AG10803 (cell line): ENCODE data around the gene THRB.
A peak's percentile ranks its signal among the peaks of the same experiment; 100 is the strongest.

Experiments used
- DNase-seq: peaks from one replicate; pipeline ENCODE4 v3.0.0; 2010; ENCODE audit warnings: low read depth
- H3K4me3 ChIP-seq: 2 replicates; pipeline ENCODE4 v1.5.1; 2011; ENCODE audit warnings: mild to moderate bottlenecking, low read length, control low read depth
- TF ChIP-seq, protein P1 (sequence below): conservative IDR thresholded peaks from 2 replicates; pipeline ENCODE4 v1.5.1; 2011; ENCODE audit warnings: mild to moderate bottlenecking, low read length, control low read depth, inconsistent platforms

Gene THRB

DNA sequence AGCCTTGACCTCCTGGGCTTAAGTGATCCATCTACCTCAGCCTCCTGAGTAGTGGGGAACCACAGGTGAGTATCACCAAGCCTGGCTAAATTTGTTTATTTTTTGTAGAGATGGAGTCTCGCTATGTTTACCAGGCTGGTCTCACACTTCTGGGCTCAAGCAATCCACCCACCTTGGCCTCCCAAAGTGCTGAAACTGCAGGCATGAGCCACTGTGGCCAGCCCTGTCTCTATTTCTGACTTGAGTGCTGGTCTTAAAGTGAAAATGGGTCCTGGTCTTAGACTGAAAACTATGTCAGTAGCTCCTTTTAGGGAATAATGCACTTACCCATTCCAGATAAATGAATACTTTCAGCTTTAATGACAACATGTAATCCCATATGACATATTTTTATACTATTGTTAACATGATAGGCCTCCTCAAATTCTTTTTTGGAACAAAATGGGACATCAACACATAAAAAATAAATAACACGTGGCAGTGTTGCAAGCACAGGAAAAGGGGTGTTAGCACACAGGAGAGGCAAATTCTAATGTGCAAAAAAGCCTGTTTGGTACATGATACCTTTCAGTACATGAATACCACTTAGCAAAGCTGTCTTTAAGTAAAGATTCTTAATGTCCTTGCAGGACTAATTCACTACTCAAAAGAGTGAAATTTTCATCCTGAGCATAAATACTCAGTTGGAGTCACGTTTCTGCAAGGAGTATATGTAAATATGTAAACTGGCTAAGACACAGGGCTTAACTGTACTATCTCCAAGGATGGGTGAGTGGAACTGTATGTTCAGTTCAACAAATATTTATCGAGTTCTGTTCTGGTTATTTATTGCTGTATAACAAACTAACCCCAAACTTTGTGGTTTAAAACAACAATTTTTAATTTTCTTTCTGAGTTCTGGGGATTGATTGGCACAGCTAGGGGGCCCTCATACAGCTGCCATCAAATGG is 354.9 kb downstream of the THRB start:
- DNase-seq, result no peak
- TF ChIP-seq, protein P1, sequence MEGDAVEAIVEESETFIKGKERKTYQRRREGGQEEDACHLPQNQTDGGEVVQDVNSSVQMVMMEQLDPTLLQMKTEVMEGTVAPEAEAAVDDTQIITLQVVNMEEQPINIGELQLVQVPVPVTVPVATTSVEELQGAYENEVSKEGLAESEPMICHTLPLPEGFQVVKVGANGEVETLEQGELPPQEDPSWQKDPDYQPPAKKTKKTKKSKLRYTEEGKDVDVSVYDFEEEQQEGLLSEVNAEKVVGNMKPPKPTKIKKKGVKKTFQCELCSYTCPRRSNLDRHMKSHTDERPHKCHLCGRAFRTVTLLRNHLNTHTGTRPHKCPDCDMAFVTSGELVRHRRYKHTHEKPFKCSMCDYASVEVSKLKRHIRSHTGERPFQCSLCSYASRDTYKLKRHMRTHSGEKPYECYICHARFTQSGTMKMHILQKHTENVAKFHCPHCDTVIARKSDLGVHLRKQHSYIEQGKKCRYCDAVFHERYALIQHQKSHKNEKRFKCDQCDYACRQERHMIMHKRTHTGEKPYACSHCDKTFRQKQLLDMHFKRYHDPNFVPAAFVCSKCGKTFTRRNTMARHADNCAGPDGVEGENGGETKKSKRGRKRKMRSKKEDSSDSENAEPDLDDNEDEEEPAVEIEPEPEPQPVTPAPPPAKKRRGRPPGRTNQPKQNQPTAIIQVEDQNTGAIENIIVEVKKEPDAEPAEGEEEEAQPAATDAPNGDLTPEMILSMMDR, result no peak

GRCh38 chr3:24138876-24139256 is 355.8 kb downstream of the THRB start:
- no peak overlapping the region for H3K4me3 ChIP-seq
- DNase-seq, result no peak
- TF ChIP-seq, protein P1, result no peak

More for the DNA sequence above, 354.9 kb downstream of the THRB start:
- no peak overlapping the region for H3K4me3 ChIP-seq

DNA sequence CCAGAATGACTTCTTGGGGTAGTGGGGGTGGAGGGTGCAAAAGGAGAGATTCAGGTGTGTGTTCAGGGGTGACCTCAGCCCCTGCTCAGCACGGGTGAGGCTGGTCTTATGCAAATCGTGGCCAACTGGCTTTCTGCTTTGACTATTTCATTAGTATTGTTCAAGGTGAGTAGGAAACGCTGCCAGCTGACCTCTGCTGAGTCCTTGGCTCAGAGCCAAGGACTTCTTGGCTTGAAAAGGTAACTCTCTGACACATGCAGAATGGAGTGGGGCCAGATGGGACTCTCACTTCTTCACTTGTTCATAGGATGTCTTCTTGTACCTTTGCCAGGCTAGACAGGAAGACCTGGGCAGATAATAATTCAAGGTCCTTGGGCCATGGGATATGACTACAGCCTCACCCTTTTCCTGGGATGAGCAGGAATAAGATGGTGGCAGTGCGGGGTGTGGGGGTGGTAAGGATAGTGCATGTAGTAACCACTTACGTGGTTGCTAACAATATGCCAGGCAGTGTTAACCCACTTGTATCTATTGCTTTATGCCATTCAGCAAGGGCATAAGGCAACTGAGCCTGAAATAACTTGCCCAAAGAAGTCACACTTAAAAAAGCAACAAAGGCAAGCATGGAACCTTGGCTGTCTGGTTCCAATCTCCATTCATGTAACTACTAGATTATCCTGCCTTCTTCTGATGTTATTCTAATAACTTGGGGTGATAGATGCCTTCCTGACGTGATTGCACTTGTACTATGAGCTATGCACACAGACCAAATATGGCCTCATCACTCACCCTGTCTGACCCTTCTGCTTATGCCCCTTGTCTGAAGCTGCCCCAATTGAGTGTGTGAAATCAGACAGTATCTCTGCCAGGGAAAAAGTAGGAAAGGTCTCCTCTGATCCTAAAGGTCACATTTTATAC is 356.4 kb downstream of the THRB start:
- no peak overlapping the region for H3K4me3 ChIP-seq
- TF ChIP-seq, protein P1, result no peak
- no peak for DNase-seq

- TF ChIP-seq, protein P1, result no peak
- DNase-seq, result no peak
- no peak overlapping the region for H3K4me3 ChIP-seq
These were observed 357.3 kb downstream of the THRB start for GRCh38 chr3:24137334-24137733.

DNA sequence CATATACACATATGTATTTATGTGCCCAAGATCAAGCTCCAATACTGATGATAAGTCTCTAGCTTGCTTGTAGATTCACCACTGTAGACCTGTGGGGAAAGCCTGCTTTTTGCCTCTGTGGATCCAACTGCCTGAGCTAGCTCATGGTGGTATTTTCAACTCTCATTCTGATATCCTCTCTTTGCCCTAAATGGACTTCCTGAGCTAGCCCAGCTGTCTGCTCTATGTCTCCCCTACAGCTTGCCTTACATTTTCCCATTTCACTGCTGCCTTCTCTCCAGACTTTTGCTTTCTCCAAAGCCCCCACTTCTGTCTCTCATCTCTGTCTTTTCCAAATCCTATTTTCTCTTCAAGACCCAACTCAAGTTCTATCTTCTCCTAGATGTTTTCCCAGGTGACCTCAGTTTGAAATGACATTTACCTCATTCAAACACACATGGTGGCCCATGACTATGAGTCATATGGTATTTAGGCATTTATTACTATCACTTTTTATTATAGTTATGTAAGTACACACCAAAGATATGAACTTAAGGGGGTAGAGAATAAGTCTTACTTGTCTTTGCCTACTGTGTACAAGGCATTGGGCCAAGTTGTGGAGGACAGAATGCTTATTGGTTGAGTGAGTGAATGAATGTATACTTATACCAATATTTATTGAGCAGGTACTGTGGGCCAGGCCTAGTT is 357.9 kb downstream of the THRB start:
- DNase-seq, result no peak
- TF ChIP-seq, protein P1, result no peak
- no peak overlapping the region for H3K4me3 ChIP-seq

DNA sequence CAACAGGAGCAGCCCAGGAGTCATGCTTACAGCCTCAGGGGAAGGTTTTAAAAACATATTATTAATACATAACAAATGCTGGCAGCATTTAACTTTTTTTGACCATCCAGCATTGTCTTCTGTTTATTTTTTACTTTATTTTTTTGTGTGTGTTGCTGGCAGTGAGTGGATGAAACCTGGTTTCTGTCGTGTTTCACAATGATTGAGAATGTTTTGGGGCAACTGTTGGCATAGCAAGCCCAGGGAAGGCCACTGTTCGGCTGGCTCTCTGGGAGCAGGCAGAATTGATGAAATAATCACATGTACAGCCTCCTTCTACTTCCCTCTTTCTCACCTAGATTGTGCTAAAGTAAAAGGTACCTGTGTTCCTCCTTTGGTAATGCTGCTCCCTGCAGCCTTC is 359.4 kb downstream of the THRB start:
- TF ChIP-seq, protein P1, result no peak
- H3K4me3 ChIP-seq, result no peak overlapping the region
- peak; percentile 76 for DNase-seq
